Activated T-cell treated with anti-CD3 and anti-CD28 coated beads for 1 hour (primary cell): Measurements from ENCODE around the gene SIN3A.
"Not testable (repeated sequence)": the region's sequence is repeated elsewhere in the genome, so short reads cannot be mapped to it uniquely, and the experiment has no call there.

Experiments
- DNase-seq: peaks from one replicate; pipeline ENCODE4 v3.0.0-alpha.2; 2020; ENCODE audit warnings: low read depth

Gene SIN3A

DNA sequence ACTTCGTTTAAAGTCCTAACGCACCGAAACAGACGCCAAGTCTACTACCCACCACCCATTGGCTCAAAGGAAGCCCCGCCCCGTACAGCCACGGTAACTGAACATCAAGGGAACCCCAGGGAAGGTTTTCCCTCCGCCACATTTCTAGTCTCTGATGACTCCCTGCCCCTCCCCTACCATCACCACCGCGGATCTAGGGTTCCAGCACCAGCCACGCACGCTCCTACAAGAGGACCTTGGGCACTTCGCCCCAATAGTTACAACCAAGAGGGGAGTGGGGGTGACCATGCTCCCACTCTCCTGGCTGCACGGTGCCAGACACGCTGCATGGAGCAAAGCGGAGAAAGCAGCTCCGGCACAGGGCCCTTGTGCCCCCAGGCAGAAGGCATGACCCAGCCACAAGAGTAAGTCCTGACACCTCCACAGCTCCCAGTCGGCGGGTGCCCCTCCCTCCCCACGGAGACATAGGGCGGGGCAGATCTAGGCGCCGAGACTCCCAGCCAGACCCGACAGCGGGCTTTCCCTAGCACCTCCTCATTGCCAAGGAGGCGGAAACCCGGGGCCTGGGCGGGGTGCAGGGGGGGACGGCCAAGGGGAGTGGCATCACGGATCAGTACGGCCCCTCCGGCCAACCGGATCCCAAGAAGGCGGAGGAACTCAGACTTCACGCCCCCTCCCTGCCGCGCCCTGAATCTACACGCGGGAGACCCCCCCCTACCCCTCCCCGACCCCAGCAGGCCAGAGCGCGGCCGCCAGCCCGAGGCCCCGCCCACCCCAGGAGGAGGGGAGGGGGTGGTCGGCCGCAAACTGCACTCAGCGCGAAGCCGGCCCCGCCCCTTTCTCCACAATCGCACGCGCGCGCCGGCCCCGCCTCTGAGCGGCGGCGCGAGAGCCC, 936 bp downstream of the SIN3A start:
- DNase-seq, result peak; percentile 92

GRCh38 chr15:75449585-75450306, 1.7 kb downstream of the SIN3A start:
- DNase-seq, result no peak

GRCh38 chr15:75448171-75448570, 3.3 kb downstream of the SIN3A start:
- DNase-seq, result not testable (repeated sequence)

- DNase-seq, result no peak
Observed at GRCh38 chr15:75446151-75446550, 5.3 kb downstream of the SIN3A start.

- DNase-seq, result not testable (repeated sequence)
Observed at GRCh38 chr15:75445324-75445723, 6.2 kb downstream of the SIN3A start.

DNA sequence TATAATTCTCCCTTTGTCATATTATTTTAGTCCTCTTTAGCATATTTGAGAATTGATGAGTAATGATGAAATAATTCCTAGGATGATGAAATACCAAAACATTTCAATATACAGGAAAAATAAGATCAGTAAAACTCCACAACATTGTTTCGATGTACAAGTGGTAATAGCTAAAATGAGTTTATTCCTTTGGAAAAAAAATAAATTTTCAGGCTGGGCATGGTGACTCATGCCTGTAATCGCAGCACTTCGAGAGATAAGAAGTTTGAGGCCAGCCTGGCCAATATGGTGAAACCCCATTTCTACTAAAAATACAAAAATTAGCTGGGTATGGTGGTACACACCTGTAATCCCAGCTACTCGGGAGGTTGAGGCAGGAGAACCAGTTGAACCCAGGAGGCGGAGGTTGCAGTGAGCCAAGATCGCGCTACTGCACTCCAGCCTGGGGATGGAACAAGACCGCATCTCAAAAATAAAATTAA, 7.5 kb downstream of the SIN3A start:
- DNase-seq, result not testable (repeated sequence)

- no peak for DNase-seq
Observed at GRCh38 chr15:75437721-75438120, 13.8 kb downstream of the SIN3A start.

GRCh38 chr15:75436881-75437280, 14.6 kb downstream of the SIN3A start:
- no peak for DNase-seq

GRCh38 chr15:75431682-75432081, 19.8 kb downstream of the SIN3A start:
- DNase-seq, result no peak

DNA sequence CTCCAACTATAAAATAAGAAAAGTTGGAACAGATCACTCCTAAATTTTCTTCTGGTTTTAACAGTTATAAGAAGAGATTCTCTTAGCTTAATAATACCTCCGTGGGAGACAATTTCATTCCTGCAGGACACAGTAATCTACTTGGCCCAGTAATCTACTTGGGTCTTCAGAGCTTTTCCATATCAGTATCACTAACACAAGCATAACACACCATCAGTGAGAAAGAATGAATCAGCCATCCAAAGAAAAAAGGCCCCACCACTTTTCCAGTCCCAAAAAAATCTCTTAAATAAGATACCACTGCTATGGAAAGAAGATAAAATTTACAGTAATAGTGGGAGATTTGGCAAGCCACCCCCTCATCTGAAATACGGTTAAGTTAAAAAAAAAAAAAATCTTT, 20.2 kb downstream of the SIN3A start:
- no peak for DNase-seq

- DNase-seq, result no peak
Observed at GRCh38 chr15:75430259-75430658, 21.2 kb downstream of the SIN3A start.

DNA sequence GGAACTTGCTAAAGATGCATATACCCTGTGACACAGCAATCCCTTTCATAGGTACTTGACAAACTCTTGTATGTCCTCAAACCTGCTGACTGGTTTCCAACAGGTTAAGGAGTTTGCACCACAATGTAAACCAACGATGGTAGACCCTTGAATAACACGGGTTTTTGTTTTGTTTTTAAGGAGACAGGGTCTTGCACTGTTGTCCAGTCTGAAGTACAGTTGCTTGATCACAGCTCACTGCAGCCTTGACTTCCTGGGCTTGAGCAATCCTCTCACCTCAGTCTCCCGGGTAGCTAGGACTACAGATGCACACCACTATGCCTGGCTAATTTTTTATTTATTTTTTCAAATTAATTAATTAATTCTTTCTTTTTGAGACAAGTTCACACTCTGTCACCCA, 23.3 kb downstream of the SIN3A start:
- DNase-seq, result no peak

- DNase-seq, result no peak
Observed at GRCh38 chr15:75425966-75426500, 25.5 kb downstream of the SIN3A start.

- DNase-seq, result no peak
Observed at GRCh38 chr15:75422554-75422953, 28.9 kb downstream of the SIN3A start.

DNA sequence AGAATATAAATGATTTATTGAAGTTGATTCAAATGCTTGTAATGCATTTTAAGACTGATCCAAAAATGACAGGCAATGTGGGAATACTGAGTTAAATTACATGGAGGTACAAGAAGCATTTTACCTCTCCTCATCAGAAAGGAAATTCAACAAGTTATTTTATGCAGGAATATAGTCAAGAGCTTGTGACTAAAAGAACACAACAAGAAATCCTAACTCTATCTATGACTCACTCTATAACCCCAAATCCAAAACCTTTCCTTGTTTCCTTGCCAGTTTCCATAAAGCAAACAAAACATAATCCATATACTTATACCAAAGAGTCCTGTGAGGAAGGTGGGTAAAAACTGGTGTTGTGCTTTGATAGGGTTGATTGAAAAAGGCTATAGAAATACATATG, 30.8 kb downstream of the SIN3A start:
- no peak for DNase-seq

DNA sequence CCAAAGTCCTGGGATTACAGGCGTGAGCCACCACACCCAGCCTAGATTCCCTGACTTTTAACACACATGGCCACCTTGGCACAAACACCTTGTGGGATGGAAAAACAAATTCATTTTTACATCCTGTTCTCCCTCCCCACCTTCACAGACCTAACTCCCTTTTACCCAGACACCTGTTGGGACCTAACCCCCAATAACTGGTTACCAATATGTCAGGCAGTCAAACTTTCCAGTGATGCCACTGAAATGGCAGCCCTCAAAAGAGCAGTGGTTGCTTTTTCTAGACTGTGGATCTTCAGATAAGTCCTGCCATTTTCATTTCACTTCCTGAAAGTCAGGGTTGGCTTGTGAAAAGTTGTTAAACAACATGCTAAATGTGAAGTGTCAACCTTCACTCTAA, 34.9 kb downstream of the SIN3A start:
- no peak for DNase-seq

DNA sequence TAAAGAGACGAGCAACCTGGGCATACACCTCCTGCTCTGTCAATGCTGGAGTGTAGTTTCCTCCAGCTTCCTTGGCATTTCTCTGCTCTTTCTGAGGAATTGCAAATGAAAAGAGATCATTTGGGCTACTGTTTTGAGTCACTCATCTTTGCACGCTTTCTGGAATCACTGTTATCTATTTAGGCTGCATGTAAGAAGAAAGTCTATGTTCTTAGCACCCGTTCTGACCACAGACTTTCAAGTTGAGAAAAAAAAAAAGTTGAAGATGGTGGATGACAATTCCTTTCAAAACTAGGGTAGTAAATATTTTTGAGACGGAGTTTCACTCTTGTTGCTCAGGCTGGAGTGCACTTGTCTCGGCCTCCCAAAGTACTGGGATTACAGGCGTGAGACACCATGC, 41.3 kb downstream of the SIN3A start:
- no peak for DNase-seq

DNA sequence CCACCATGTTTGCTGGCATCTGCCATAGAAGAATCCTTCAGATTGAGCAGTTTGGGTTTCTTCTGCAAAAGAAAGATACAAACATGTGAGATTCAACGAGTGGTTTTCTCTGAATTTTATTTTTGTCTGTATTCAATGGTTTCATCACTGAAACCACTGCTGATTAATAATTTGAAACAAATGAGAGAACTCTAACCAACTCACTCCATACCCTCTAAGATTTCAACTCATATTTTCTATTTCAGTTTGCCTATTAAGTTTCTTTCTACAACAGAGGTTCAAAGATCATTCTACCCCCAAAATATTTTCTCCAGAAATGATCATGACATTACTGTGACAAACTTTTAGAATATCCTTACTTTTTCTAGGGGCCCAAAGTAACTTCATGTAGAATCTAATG, 44.4 kb downstream of the SIN3A start:
- DNase-seq, result no peak

- no peak for DNase-seq
Observed at GRCh38 chr15:75403892-75404291, 47.6 kb downstream of the SIN3A start.

DNA sequence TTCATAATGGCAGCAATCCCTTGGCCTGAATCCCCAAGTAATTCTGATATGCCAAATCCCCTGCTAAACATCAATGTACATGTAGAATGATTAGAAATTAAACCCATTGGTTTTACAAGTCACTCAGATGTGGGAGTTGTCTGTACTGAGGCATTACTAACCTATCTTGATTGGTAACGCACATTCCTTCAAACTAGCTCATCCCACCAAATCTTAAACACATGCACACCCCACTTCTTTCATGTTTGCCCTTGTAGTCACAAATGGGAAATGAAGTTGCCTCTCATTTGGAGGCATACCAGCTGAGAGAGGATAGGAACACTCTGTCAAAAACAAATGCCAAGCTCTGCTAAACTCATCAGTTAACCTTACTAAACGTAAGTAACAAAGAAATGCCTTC, 54.0 kb downstream of the SIN3A start:
- no peak for DNase-seq

DNA sequence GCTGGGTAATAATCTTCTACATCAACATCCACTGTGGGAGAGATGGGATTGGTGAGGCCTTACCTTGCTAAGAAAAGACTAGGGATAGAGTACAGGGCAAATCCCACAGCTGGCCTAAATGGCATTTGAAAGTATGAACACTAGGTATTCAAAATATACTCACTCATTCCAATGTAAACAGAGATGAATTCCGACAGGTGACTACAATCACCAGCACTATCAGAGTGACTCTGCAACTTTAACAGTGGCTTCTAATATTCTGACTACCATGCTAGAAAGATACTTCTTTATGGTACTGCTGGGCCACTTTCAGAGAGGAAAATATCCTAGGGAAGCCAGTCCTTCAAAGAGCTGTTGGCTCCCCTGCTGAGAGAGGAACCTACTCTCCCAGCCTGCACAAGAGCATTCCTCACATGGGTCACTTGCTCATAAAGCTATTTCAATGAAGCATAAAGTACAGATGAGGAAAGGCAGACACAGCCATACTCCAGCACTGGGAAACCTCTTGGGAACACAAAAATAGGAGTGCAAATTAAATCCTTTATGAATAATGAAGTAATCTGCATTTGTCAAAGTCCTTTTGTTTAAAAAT, 61.6 kb downstream of the SIN3A start:
- no peak for DNase-seq

DNA sequence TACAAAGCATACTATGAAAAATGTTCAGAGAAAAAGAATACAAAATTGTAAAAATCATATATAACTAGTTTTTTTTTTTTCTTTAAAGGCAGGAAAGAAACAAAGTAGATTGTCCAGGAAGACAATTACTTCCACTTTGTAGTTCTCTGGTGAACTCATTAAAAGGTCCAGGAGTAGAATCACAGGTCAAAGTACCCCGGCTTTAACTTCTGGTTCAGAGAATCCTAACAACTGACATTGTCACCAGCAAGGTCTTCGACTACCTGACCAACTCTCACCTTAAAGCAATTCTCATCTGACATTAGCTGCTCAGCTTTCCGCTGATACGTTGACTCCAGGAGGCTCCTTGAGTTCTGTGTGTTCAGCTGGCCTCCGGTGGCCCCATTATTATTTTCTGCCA, 67.5 kb downstream of the SIN3A start:
- DNase-seq, result not testable (repeated sequence)

DNA sequence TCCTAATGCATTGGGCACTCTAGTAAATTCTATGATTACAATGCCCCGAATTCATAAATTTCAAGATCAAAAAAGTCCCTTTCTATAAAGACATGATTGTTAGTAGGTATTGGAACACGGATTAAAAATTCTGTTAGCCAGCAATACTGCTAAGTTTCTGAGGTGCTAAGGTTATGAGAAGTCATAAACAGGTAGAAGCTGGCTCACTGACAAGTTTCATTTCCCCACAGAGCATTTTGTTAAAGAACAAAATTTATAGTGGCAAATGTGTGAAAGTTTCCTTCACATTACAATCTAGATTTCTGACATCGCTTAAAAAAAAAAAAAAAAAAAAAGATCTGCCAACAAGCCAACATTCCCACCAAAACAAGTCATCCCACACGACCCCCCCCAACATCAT, 70.7 kb downstream of the SIN3A start:
- DNase-seq, result no peak
